HepG2 (cell line): ENCODE measurements around the gene FXYD6.

Source experiments
- BHLHE40 ChIP-seq: IDR thresholded peaks from 2 replicates; pipeline ENCODE4 v1.6.1; 2011; ENCODE audit warnings: low read length, improper control_type of control experiment
- FOXP1 ChIP-seq, 2 experiments: fragments of 450-650 bp in 1 of 2; IDR thresholded peaks; 2 replicates each; pipeline ENCODE4 v1.6.1; 2017 to 2018; ENCODE audit warnings: antibody characterized with exemption in 1 of 2
- MAZ ChIP-seq, 2 experiments: sonication (generic) in 1 of 2; formaldehyde crosslinking in 1 of 2; IDR thresholded peaks; 2 replicates each; pipeline versions ENCODE4 v1.5.0 to v1.6.1; 2012 to 2020; ENCODE audit warnings: low read depth in 2 of 2, mild to moderate bottlenecking in 2 of 2, borderline replicate concordance in 1 of 2, improper control_type of control experiment in 1 of 2, low read length in 1 of 2, missing genetic modification reagents in 1 of 2, moderate library complexity in 1 of 2
- MYC ChIP-seq: sonication (generic); formaldehyde crosslinking; IDR thresholded peaks from 2 replicates; pipeline ENCODE4 v1.9.0; 2021; ENCODE audit warnings: missing genetic modification reagents, borderline replicate concordance
- NFIC ChIP-seq: IDR thresholded peaks from 2 replicates; pipeline ENCODE4 v1.6.1; 2012; ENCODE audit warnings: mild to moderate bottlenecking, low read length, inconsistent platforms
- PHF5A ChIP-seq: IDR thresholded peaks from one replicate; pipeline ENCODE4 v1.6.1; 2018; ENCODE audit warnings: low read depth, missing genetic modification reagents; ENCODE audit not compliant: unreplicated experiment
- ZFX ChIP-seq: sonication (generic); formaldehyde crosslinking; IDR thresholded peaks from 2 replicates; pipeline ENCODE4 v1.4.0; 2020; ENCODE audit warnings: mild to moderate bottlenecking, low read depth, missing genetic modification reagents, moderate library complexity
- ZNF24 ChIP-seq: fragments of 450-650 bp; IDR thresholded peaks from 2 replicates; pipeline ENCODE4 v1.6.1; 2017; ENCODE audit warnings: antibody characterized with exemption, mild to moderate bottlenecking
- TF ChIP-seq, protein P1 (sequence below): sonication (generic); formaldehyde crosslinking; IDR thresholded peaks from 2 replicates; pipeline ENCODE4 v1.5.0; 2020; ENCODE audit warnings: mild to moderate bottlenecking, missing genetic modification reagents, moderate library complexity
- TF ChIP-seq, protein P2 (sequence below): IDR thresholded peaks from 2 replicates; pipeline ENCODE4 v1.6.1; 2016; ENCODE audit warnings: low read depth, missing genetic modification reagents, missing compliant biosample characterization
- TF ChIP-seq, protein P3 (sequence below): sonication (generic); formaldehyde crosslinking; conservative IDR thresholded peaks from 2 replicates; pipeline ENCODE4 v1.4.0; 2020; ENCODE audit warnings: missing genetic modification reagents

DNA sequence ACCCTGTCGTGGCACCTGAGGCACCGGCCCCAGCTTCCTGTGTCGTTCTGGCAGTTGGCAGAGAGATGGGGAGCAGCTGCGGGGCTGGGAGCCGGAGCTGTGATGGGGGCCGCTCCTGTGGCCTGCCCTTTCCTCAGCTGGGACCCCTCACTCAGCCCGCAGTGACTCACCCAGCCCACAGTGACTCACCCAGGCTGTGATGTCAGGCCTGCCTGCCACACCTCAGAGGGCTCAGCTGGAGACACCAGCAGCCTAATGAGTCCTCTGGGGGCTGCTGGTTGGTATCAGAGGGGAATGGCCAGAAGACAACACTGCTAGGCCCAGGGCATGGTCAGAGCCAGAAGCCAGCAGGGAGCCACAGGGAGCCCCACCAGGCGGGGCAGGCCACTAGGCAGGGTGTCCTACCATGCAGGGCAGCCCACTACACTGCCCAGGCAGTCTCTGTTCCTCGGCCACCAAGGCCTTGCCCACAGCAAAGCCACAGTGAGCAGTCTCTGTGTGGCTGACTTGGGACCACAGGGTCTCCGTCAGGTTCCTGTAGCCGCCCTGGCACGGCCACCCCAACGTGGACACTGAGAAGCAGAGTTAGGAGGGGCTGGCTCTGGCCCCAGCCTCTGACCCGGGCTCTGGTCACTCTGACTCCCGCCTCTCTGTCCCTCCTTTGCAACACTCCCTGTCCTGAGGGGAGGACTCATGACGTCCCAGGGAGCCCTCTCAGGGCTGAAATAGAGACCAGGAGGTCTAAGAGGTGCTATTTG is 47.7 kb downstream of the FXYD6 start:
- no peak for TF ChIP-seq MYC (CRISPR knock-in tag)
- TF ChIP-seq NFIC = no peak
- no peak for TF ChIP-seq ZNF24
- TF ChIP-seq, protein P1, sequence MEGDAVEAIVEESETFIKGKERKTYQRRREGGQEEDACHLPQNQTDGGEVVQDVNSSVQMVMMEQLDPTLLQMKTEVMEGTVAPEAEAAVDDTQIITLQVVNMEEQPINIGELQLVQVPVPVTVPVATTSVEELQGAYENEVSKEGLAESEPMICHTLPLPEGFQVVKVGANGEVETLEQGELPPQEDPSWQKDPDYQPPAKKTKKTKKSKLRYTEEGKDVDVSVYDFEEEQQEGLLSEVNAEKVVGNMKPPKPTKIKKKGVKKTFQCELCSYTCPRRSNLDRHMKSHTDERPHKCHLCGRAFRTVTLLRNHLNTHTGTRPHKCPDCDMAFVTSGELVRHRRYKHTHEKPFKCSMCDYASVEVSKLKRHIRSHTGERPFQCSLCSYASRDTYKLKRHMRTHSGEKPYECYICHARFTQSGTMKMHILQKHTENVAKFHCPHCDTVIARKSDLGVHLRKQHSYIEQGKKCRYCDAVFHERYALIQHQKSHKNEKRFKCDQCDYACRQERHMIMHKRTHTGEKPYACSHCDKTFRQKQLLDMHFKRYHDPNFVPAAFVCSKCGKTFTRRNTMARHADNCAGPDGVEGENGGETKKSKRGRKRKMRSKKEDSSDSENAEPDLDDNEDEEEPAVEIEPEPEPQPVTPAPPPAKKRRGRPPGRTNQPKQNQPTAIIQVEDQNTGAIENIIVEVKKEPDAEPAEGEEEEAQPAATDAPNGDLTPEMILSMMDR (CRISPR knock-in tag) = no peak
- TF ChIP-seq FOXP1 (IDR thresholded peaks at IDR 0.05) = no peak
- TF ChIP-seq FOXP1 (CRISPR knock-in tag; IDR thresholded peaks at IDR 0.05) = no peak
- TF ChIP-seq, protein P2, sequence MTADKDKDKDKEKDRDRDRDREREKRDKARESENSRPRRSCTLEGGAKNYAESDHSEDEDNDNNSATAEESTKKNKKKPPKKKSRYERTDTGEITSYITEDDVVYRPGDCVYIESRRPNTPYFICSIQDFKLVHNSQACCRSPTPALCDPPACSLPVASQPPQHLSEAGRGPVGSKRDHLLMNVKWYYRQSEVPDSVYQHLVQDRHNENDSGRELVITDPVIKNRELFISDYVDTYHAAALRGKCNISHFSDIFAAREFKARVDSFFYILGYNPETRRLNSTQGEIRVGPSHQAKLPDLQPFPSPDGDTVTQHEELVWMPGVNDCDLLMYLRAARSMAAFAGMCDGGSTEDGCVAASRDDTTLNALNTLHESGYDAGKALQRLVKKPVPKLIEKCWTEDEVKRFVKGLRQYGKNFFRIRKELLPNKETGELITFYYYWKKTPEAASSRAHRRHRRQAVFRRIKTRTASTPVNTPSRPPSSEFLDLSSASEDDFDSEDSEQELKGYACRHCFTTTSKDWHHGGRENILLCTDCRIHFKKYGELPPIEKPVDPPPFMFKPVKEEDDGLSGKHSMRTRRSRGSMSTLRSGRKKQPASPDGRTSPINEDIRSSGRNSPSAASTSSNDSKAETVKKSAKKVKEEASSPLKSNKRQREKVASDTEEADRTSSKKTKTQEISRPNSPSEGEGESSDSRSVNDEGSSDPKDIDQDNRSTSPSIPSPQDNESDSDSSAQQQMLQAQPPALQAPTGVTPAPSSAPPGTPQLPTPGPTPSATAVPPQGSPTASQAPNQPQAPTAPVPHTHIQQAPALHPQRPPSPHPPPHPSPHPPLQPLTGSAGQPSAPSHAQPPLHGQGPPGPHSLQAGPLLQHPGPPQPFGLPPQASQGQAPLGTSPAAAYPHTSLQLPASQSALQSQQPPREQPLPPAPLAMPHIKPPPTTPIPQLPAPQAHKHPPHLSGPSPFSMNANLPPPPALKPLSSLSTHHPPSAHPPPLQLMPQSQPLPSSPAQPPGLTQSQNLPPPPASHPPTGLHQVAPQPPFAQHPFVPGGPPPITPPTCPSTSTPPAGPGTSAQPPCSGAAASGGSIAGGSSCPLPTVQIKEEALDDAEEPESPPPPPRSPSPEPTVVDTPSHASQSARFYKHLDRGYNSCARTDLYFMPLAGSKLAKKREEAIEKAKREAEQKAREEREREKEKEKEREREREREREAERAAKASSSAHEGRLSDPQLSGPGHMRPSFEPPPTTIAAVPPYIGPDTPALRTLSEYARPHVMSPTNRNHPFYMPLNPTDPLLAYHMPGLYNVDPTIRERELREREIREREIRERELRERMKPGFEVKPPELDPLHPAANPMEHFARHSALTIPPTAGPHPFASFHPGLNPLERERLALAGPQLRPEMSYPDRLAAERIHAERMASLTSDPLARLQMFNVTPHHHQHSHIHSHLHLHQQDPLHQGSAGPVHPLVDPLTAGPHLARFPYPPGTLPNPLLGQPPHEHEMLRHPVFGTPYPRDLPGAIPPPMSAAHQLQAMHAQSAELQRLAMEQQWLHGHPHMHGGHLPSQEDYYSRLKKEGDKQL = no peak
- no peak; the same call in 1 of the 2 replicates for TF ChIP-seq ZFX (CRISPR knock-in tag)
- TF ChIP-seq PHF5A (CRISPR knock-in tag) = no peak
- TF ChIP-seq, protein P3, sequence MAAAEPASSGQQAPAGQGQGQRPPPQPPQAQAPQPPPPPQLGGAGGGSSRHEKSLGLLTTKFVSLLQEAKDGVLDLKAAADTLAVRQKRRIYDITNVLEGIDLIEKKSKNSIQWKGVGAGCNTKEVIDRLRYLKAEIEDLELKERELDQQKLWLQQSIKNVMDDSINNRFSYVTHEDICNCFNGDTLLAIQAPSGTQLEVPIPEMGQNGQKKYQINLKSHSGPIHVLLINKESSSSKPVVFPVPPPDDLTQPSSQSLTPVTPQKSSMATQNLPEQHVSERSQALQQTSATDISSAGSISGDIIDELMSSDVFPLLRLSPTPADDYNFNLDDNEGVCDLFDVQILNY (CRISPR knock-in tag) = no peak
- no peak for TF ChIP-seq BHLHE40
- TF ChIP-seq MAZ (IDR thresholded peaks at IDR 0.05; ENCODE audit: borderline replicate concordance, low read depth, low read length) = no peak
- no peak for TF ChIP-seq MAZ (CRISPR knock-in tag; IDR thresholded peaks at IDR 0.05; ENCODE audit: low read depth)
